ENCODE data around the gene DDO.
"Not testable (repeated sequence)": the region's sequence is repeated elsewhere in the genome, so short reads cannot be mapped to it uniquely, and the experiment has no call there.

The DDO gene

DNA sequence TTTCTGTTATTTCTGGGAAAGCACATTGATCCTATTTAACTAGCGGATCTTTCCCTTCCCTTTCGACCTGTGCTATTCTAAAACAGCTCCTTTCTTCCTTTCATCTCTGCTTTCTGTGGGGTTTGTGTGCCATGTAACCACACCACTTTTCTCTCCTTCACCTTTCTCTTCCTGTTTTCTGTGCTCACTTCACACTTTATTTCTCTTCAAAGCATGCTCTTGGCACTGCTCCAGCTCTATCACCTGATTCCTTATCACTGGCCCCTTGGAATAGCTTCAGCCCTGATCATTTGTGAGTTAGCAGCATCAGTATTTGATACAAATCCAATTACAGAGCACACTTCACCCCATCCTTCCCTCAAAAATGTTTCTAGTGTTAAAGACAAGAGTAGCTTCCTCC, 49.1 kb downstream of the DDO start:
- no peak for DNase-seq

DNA sequence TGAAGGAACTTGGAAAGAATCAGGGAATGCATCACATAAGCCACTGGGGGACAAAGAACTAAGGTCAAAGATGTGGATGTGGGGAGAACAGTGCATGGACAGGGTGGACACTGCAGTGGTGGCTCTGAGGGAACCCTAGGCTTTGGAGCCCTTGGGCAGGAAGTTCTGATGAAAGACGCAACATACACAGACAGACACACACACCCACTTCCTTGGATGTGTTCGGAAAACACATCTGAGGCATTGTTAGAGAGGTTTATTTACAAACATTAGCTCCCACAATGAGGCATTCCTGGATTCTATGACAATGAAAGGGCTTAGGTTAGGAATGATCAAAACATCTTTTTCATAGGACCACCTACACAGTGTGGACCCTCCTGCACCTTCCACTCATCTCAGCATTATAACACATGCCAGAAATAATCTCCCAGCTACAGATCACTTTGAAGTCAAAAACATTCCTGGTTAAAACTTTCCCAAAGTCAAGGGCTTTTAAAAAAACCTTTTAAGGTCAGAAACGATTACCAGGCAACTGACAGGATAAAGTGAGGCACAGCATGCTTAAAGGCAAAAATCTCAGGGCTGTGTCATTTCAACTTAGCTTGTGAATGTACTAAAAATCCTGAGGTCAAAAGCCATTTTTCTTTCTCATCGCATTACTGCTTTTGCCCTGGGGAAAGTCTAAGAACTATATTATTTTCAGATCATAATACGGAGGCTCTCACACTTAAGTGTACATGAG, 50.8 kb downstream of the DDO start:
- no peak for DNase-seq

DNA sequence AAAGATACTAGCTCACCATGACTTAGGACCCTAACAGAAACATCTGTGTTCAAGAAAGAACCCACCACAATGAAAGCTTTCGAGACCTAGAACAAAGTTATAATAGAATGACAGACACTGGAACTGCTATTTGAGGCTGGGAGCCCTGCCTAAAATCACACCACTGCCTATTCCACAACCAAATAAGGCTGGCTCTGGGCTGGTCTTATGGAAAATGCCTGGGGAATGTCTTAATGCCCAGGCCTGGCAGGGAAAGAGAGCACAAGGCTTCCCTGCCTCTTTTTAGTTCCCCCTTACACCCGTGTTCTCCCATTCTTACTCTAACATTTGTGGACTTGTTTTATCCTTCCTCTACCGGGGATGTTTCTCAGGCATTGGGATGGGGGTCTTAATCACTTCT, 51.6 kb downstream of the DDO start:
- DNase-seq: no peak

DNA sequence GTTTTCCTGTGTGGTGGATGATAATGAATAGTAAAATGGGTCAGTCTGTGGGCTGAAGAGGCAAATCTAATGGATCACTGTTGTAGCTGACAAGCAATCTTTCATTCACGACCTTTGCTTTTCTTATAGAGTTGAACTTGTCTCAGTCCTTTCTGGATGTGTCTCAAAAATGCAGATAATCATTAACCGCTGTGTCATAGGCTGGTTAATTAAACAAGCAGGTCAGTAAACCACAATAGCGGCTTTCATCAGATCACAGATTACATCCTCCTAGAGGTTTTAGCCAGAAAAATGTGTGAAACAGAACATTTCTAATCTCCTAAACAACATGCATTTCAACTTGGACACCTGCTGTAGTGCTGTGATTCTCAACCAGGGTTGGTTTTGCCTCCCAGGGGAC, 54.7 kb downstream of the DDO start:
- no peak for DNase-seq

DNA sequence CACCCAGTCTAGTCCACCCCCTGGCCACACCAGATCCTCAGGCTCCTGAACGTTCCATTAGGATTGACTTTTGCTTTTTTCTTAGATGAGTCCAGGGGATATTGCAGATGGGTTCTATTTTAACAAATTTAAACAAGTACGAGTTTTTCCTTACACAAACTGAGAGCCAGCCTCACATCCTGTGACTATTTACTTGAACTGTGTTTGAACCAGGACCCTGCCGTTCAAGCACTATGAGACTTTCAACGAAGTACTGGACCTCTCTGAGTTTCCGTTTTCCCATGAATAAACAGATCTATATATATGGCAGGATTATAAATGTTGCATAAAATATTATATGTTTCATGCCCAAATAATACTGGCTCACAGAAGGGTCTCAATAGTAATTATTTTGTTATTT, 55.8 kb downstream of the DDO start:
- DNase-seq: no peak

DNA sequence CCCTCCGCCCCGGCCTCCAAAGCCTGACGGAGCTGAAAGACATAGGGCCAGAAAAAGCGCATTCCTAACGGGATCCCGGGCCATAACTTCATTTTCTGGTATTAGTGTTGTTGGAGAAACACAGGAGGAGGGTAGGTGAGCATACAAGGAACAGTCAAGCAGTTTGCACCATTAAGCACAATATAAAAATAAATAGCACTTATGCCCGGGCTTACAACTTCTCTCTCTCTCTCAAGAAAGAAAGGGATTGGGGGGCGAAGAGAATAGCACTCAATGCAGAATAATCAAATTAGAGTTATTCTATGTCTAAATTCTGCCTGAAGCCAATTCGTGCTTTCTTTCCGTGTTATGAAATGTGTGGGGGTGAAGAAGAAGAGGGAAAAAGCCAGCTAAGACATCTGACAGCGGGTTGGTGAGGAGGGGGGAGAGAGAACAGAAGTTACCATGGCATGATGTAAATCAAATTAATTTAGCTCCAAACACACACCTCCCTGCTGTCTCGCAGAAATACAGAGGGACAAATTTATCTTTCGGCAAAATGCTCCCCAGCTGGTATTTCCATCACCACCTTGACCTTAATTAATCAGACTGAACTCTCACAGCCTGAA, 56.7 kb downstream of the DDO start:
- no peak for DNase-seq

DNA sequence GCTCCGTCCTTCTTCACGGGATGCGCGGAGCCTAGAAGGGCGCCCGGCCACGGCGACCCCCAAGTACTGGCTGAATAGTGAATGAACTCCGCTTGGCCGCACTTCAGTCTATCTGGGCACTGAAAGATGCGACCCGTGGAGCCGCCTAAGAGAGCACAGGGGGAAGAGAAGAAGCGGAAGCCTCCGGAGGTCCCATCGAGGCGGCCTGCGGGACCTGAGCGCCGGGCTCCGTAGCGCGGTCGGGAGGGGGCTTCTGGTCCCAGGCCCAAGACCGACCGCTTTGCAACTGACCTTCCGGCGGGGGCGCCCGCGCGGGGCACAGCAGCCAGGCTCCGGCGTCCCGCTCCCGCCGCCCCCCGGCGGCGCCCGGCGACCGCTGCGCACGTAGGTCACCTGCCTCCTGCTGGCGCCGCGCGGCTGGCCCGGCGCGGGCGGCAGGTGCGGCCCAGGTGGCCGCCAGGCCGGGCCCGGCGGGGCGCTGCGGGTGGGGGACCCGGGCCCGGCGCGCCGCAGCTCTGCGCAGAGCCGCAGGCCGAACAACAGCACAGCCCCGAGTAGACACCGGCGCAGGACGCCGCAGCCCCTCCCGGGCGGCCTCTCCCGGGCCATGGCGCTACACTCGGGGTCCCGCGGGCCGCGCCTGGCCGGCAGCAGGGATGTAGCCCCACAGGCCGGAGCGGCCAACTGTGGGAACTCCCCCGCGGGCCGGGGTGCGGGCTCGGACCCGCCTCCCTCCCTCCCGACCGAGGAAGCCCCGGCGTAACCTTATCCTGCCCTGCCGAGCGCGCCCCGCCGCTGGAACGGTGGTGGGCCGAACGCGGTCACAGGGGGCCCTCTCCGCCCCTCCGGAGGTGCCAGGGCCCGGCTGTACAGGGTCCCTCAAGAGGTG, 57.5 kb downstream of the DDO start, which contains the start of gene METTL24:
METTL24 (minus strand) TSS at position 686 of the 889 bp plus-strand sequence; CDS start at position 609, 77 bp downstream.
- DNase-seq: no peak

DNA sequence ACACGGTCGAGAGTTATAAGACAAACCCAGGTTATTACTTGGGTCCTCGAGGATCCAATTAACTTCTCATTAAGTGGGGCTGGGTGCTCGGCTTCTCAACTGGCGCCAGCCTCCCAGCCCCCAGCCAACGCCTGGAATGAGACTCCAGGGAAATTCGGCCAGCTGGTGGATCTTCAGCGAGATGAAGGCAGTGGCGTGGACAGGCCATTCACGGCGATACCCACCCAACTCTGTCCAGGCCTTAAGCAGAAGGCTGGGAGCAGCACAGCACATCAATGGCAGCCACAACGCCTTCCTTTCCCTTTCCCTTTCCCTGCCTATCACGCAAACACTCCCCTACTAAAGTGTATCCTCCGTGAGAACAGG, 58.1 kb downstream of the DDO start:
- DNase-seq: no peak

DNA sequence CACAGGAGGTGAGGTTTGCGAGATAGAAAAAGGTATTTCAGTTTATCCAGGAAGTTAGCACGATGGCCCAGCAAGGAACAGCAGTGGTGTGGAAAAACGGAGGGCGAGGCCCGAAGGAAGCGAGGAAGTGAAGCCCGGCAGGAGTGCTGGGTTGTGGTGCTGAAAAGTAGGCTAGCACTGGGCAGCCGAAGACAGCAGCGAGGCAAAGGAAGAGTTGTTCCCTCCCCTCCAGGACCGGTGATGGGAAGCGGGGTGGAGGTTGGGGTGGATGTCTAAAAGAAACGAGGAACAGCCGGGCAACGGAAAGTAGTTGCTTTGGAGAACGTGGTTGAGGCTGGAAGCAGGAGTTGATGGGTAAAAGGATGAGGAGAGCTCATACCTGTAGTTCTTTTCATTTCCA, 58.6 kb downstream of the DDO start:
- no peak for DNase-seq

DNA sequence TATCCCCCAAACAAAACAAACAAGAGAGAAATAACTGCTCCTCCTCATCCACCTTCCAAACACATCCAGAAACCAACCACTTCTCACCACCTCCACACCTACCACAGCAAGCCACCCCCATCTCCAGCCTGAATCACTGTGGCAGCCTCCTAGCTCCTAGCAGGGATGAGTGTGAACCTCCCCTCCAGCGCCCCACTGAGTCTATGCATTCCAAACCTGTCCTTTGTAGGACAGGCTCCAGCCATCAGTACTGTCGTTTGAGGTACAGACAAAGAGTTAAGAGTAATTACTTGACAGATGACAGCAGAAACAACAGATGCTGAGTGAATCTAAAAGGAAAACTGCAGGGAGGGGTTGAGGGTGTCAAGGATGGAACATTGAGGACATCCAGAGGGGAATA, 59.6 kb downstream of the DDO start:
- no peak for DNase-seq

DNA sequence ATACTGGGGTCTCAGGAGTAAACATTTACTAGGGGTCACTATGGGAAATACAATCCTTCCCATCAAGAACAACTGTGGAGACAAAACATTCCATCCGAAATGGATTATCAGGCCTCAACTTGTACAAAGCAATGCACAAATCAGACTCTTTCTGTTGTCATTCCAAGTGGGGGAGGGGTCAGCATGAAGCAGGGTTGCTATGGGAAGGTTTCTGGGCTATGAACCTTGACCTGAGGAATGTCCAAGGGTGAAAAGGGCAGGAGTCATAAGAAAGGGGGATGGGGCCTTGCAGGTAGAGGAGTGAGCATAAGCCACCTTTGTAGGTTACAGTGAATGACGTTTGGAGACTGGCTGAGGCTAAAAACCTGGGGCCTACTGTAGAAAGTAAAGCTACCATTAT, 60.4 kb downstream of the DDO start:
- DNase-seq: no peak

DNA sequence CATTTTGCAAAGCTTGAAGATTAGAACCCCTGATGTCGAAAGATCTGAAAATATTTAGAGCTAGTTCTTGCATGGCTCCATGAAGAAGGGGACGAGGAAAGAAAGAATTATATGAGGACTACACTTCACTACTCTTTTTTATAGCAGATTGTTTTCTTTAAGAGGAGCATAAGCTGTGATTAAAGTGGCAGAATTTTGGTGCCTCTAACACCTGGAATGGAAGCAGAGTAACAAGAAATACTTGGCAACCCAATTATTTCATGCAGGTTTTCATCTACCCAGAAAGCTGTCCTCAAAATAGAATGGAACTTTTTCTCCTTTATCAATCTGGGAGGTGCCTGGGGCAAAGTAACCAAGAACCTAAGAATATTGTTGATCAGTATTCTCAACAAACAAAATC, 61.2 kb downstream of the DDO start:
- no peak for DNase-seq

DNA sequence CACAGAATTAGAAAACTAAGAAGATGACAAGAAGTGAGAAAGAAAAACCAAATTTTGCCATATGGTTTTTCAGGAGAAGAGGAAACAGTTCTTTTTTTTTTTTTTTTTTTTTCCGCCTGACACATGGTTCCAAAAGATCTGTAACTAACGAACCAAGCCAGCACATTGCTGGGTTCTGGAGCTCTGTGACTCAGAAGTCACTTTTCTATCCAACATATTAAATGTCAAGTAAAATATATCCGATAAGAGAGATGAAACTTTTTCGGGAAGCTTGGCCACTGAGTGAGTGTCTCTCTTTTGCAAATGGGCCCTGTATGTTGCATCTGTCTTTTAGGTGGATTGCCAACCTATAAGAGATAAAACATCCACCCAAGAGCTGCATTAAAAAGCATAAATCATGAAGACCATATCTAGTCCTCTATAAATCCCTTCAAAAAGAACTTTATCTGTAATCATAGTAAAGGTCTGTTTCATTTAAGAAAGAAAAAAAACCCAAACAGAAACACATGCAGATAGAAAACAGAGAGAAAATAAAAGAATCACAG, 61.8 kb downstream of the DDO start:
- no peak for DNase-seq

DNA sequence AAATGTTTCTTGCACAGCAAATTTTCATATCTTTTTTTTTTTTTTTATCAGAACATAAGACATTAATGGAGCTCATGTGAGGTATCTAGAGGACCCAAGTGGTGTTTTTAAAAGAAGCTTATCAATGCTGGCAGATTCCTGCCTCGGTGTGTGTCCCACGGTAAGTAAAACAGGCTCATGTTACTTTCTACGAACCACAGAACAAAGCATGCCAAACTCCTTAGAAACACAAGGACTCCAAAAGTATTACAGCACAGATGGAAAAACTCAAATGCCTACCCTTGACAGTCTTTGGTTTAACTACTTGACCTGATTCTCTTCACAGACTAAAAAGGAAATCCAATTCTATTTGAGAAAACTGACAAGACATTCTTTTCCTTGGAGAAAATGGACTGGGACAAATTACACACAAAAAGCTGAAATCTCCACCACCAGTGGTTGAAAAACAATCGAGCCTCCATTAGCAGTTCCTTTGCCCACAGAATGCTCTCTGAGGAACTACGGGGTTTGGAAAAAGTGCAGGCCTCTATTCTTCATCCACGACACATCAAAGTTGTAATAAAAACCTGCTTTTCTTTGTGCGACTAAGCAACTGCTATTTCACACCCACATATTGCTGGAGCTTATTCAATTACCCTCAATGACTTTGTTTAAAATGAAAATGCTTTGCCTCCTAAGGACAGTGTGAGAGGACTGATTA, 62.7 kb downstream of the DDO start:
- DNase-seq: no peak

DNA sequence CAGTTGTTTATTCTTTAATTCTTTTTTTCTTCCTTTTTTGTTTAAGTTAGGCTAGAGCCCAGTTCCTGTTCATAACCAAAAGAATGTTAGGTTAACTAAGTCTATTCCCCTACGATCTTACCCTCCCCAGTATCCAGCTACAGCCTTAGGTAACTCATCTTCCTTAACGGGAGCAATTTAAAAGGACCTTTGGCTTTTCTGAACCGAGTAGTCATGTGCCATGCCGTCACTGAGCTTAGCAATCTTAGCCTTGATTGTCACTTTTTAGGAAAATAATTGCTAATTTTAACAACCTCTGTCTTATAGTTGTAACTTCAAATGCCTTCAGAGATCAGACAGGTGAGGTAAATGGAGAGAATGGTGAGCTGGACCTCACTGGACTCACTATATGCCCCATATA, 63.4 kb downstream of the DDO start:
- no peak for DNase-seq

DNA sequence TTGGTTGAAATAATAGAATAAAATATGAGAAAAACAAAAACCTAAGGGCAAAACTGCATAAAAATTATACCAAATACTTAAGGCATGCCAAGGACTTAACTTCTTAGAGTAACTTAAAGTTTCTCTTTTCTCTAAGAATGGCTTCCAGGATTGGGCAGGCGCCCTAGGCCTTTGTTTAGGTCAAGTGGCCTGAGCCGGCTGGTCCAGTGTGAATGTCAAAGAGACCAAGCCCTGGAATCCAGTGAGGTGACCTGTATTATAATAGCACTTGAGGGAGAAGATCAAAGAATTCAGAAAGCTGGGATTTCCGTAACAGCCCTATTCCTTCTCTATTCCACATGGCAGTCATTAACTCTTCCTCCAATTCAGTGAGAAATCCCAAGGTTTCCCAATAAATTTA, 63.8 kb downstream of the DDO start:
- no peak for DNase-seq

DNA sequence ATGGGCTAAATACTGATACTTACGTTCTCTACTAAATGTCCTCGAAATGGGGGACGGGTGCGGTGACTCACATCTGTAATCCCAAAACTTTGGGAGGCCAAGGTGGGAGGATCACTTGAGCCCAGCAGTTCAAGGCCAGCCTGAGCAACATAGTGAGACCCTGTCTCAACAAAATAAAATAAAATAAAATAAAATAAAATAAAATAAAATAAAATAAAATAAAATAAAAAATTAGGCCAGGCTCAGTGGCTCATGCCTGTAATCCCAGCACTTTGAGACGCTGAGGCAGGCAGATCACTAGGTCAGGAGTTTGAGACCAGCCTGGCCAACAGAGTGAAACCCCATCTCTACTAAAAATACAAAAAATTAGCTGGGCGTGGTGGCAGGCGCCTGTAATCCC, 64.8 kb downstream of the DDO start:
- not testable (repeated sequence) for DNase-seq

DNA sequence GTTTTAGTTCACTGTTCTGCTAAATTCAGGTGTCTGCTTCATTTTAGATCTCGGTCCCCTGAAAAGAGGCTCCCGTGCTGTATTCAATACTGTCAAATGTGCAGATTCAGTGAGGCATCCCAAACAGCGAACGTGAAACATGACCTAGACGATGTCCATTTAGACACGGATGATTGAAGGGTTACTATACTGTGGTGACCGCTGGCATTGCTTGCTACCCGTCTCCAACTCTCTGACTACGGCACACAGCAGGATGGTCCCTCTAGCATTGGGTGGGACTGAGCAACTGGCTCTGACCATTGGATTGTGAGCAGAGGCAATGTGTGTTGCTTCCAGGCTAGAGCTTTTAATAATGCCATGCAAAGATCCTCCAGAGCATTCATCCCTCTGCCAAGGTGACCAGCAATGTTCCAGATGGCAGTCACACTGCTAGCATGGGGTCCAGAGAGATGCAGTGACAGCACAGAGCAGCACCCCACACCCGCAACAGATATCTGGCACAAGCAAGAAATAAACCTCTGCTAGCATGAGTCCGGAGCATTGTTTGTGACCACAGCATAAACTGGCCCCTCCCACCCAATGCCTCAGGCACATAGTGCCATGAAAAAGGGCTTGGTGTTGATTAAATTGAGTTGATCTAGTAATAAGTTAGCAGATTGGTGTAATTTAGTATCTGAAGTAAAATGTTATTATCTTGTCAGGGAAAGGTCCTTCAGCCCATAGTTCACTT, 66.2 kb downstream of the DDO start:
- DNase-seq: no peak

DNA sequence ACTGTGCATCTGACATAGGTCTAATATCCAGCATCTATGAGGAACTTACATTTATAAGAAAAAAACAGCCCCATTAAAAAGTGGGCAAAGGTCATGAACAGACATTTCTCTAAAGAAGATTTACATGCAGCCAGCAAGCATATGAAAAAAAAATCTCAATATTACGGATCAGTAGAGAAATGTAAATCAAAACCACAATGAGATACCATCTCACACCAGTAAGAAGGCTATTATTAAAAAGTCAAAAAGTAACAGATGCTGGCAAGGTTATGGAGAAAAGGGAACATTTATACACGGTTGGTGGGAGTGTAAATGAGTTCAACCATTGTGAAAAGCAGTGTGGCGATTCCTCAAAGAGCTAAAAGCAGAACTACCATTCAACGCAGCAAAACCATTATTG, 70.3 kb downstream of the DDO start:
- DNase-seq: no peak

DNA sequence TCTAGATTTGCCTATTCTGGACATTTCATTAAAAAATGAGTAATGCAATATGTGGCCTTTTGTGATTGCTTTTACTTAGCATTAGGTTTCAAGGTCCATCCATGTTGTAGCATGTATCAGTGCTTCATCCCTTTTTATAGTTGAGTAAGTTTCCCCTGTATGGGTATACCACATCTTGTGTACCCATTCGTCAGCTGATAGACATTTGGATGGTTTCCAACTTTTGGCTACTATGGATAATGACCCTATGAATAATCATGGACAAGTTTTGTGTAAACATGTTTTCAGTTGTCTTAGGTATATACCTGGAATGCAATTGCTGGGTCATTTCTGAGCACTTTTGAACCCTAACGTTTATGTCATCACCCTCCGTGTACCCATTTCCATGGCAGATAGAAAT, 72.6 kb downstream of the DDO start:
- DNase-seq: no peak

Measured in SW 1271 (cell line).